ENCODE data around the gene ME3.

Gene ME3

DNA sequence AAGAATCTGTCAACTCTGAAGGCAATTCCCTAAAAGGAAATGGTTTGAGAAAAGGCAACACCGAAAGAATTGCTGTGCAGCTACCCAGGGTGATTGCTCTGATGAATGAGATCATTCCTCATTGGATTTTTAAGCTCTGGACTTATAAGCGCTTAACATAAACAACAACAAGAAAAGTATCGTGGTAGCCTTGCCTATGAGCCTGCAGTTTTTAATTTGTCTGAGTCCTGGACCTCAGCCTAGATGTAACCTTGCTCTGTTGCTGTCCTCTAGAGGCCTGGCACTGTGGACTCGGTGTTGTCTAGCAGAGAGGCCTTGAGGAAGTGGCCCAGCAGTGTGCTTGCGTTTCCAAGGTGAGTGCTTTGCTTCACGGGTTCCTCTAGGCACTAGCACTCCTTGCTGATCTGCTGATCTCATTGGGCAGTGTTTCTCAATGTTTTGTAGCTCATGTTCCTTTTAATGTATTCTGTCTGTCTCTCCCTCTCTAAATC, 277.3 kb downstream of the ME3 start:
- DNase-seq (ENCODE audit: low read depth in 2 of 3, low spot score in 2 of 3): no peak

Measured in activated CD8-positive, alpha-beta memory T cell treated with anti-CD3 and anti-CD28 coated beads for 48 hours (primary cell).